Stomach (tissue), 4 donors: ENCODE data around the gene TBCD.

Experiments
- CTCF ChIP-seq, 7 experiments: fragments of 450-650 bp in 4 of 7; fragments of 200-600 bp in 3 of 7; sonication (generic) in 3 of 7; IDR thresholded peaks; one replicate each; pipeline ENCODE4 v1.5.1; 2016 to 2019; ENCODE audit warnings: antibody characterized with exemption in 7 of 7, control low read depth in 2 of 7, mild to moderate bottlenecking in 1 of 7
- EP300 ChIP-seq: sonication (generic); formaldehyde crosslinking; IDR thresholded peaks from one replicate; pipeline ENCODE4 v1.6.1; 2017; ENCODE audit warnings: antibody characterized with exemption
- POLR2A ChIP-seq, 4 donors: fragments of 450-650 bp; IDR thresholded peaks; one replicate each; pipeline ENCODE4 v1.6.1; 2016; ENCODE audit warnings: antibody characterized with exemption in 4 of 4, control low read depth in 2 of 4, mild to moderate bottlenecking in 1 of 4, moderate library complexity in 1 of 4
- POLR2AphosphoS5 ChIP-seq, 3 donors: sonication (generic); formaldehyde crosslinking; IDR thresholded peaks; one replicate each; pipeline ENCODE4 v1.6.1; 2016; ENCODE audit warnings: antibody characterized with exemption in 3 of 3

DNA sequence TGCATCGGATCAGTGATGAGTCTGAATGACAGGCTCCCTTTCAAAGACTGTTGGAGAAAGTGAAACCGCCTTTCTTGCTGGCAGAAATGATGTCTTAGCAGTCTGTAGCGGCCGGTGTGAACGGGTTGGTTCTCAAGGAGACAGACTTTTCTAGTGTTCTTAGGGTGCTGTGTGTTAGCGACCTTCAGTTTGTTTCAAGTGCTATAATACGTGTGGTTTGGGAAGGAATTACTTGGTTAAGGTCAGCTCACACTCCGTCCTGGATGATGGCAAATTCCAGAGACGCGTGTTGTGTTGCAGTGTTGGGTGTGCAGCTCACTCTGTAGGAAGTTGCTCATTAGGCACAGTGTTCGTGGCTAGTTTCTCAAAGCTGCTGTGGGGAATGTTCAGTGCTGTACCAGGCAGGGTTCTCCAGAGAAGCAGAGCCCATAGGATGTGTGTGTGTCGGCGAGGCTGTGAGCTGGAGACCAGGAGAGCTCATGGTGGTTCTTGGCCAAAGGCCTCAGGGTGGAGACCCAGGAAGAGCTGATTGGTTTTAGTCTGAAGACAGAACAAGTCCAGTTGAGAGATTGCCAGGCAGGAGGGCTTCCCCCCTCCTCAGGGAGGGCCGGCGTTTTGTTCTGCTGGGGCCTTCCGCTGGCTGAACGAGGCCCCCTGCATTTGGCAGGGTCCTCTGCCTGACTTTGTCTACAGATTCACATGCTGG, 50.4 kb downstream of the TBCD start:
- TF ChIP-seq CTCF (IDR thresholded peaks at IDR 0.05) (no peak), POLR2A (IDR thresholded peaks at IDR 0.05) (no peak), POLR2AphosphoS5 (IDR thresholded peaks at IDR 0.05) (no peak), EP300 (no peak)
